Measurements from ENCODE around the gene OR4C16.

OR4C16 gene

GRCh38 chr11:55571828-55572227, at the start of gene OR4C16:
Gene OR4C16, plus strand, starts transcription at chr11:55572128. Its CDS starts 0 bp downstream, at chr11:55572128.
- FAIRE-seq: no peak

- no peak for FAIRE-seq
These were observed 17.8 kb upstream of the OR4C16 start, which contains the start of gene OR4C15 for GRCh38 chr11:55554169-55554568. Gene OR4C15, plus strand, starts transcription at chr11:55554469. Its CDS starts 0 bp downstream, at chr11:55554469.

GRCh38 chr11:55572548-55572947, 620 bp downstream of the OR4C16 start:
- FAIRE-seq: no peak

- FAIRE-seq: no peak
These were observed 35.6 kb downstream of the OR4C16 start, which contains the start of gene OR4C11 for GRCh38 chr11:55607545-55607944. Gene OR4C11, minus strand, starts transcription at chr11:55607645. Its CDS starts 3,272 bp downstream, at chr11:55604373.
